Skeletal muscle satellite cell (primary cell): ENCODE data around the gene ANGEL1. TPM values are rescaled to one million over a fixed set of nuclear protein-coding genes. Genes with fewer than 3 reads are reported as not detected.

Source experiments
- H3K27me3 ChIP-seq: 2 replicates; pipeline ENCODE4 v1.7.0; 2013; ENCODE audit warnings: low read length; ENCODE audit not compliant: control insufficient read depth, insufficient read depth
- H3K36me3 ChIP-seq: 2 replicates; pipeline ENCODE4 v1.7.0; 2013; ENCODE audit warnings: mild to moderate bottlenecking, control low read depth, low read length; ENCODE audit not compliant: insufficient read depth
- H3K4me1 ChIP-seq: 2 replicates; pipeline ENCODE4 v1.7.0; 2013; ENCODE audit warnings: low read length; ENCODE audit not compliant: control insufficient read depth, insufficient read depth
- H3K4me2 ChIP-seq: 2 replicates; pipeline ENCODE4 v1.7.0; 2013; ENCODE audit warnings: mild to moderate bottlenecking, low read length
- H3K4me3 ChIP-seq: 2 replicates; pipeline ENCODE4 v1.7.0; 2013; ENCODE audit warnings: low read length
- H3K9ac ChIP-seq: 2 replicates; pipeline ENCODE4 v1.7.0; 2013; ENCODE audit warnings: mild to moderate bottlenecking, low read depth, low read length, moderate library complexity
- H3K9me3 ChIP-seq: replicated peaks from 2 replicates; pipeline ENCODE4 v1.7.0; 2013; ENCODE audit warnings: mild to moderate bottlenecking, control low read depth, low read length
- total RNA-seq: library from RNA; depleted of rRNA; stranded (reverse); fragments of >200 nt; gene quantifications from 2 replicates; pipeline ENCODE4 v1.2.3, GENCODE V29; 2012; rRNA removed

ANGEL1 gene, protein sequence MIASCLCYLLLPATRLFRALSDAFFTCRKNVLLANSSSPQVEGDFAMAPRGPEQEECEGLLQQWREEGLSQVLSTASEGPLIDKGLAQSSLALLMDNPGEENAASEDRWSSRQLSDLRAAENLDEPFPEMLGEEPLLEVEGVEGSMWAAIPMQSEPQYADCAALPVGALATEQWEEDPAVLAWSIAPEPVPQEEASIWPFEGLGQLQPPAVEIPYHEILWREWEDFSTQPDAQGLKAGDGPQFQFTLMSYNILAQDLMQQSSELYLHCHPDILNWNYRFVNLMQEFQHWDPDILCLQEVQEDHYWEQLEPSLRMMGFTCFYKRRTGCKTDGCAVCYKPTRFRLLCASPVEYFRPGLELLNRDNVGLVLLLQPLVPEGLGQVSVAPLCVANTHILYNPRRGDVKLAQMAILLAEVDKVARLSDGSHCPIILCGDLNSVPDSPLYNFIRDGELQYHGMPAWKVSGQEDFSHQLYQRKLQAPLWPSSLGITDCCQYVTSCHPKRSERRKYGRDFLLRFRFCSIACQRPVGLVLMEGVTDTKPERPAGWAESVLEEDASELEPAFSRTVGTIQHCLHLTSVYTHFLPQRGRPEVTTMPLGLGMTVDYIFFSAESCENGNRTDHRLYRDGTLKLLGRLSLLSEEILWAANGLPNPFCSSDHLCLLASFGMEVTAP
- total RNA-seq = 7.0 and 10.1 TPM in 2 replicates

DNA sequence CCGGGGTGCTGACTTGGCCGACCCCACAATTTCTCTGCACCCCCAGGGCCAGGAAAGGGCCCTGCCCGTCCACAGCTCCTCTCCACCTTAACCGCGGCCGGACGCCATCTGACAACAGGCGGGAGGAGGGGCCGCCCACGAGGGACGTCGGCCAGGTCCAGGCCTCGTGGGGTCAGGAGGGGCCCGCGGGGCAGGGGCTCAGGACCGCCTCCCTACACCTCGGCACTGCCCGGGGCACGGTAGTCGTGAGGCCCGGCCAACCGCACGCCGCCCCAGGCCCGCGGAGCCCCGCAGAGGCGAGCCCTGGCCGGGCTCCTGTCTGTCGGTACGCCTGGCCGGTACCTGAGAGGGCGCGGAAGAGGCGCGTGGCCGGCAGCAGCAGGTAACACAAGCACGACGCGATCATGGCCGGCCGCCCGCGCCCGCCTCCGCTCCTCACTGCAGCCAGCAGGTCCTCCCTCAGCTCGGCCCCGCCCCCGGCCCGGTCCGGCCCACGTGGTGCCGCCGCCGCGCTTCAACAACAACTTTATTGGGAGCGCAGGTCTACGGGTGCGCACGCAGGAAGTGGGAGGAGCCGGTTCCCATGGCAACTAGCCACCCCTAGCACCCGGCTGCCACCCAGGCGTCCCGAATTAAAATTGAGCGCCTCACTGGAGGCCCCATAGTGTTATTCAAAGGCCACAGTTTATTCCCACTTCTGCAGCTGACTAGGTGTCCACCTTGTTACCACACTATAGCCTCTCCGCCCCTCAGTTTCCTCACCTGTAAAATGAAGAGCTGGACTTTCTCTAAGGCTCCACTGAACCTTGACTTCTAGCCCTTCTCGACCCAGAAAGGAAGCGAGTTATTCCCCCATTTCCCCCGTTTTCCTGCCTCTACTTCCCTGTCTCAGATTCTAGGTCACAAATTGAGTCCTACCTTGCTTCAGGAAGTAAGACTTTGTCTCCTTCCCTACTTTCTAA is at the start of gene ANGEL1:
Gene ANGEL1 (minus strand): TSS at position 461 of the 962 bp plus-strand sequence. CDS start 55 bp downstream, at position 406.
- peak within 1 kb of the TSS; percentile 87 for H3K4me3 ChIP-seq
- peaks cover 4% of the 10 kb centered on the region for H3K36me3 ChIP-seq
- peaks cover 18% of the 10 kb centered on the region for H3K27me3 ChIP-seq
- H3K4me2 ChIP-seq = peak within 1 kb of the TSS; percentile 87
- peak within 1 kb of the TSS; percentile 84 for H3K9ac ChIP-seq
- H3K9me3 ChIP-seq = no peaks in the 10 kb centered on the region
- peaks cover 12% of the 10 kb centered on the region for H3K4me1 ChIP-seq

DNA sequence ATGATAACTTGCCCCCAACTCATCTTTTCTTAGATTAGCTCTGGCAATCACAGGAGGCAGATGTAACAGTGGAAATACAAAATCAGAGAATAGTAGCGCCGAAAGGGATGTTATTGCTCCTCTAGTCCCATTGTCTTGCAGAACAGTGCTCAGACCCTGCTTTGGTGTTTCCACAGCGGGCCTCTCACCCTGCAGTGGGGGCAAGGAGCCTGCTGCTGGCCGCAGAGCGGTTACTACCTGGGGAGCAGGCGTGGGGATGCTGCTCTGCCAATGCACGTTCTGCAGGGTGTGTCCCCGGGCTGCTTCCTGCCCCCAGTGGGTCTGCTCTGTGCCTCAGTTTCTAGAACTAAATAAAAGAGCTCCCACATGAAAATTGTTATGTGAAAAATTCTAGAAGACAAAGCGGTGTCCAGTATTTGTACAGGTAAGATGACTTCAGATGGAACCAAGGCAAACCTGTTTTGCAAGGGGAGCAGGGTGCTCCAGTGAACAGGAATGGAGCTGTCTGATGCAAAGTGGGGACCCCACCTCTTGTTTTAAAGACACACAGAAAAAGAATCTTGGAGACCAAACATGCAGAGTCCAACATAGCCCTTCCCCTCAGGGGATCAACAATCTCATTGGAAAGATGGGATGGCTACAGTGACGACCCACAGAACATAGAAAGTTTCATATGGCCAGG is 49.0 kb upstream of the ANGEL1 start:
- H3K27me3 ChIP-seq = peaks cover 79% of the 10 kb centered on the region
- no peak overlapping the region for H3K4me2 ChIP-seq
- no peaks in the 10 kb centered on the region for H3K9me3 ChIP-seq
- no peaks in the 10 kb centered on the region for H3K36me3 ChIP-seq
- H3K4me3 ChIP-seq = no peak overlapping the region
- H3K9ac ChIP-seq = no peak overlapping the region
- H3K4me1 ChIP-seq = no peaks in the 10 kb centered on the region

DNA sequence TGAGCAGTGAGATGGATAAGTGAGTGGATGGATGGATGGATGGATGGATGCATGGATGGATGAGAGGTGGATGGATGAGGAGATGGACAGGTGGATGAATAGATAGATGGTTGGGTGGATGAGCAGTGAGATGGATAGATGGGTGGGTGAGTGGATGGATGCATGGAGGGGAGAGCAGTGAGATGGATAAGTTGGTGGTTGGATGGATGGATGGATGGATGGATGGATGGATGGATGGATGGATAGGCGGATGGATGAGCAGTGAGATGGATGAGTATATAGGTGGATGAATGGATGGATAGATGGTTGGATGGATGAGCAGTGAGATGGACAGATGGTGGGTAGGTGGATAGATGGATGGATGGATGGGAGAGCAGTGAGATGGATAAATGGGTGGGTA is 44.1 kb upstream of the ANGEL1 start:
- Histone ChIP-seq H3K9ac (no peak overlapping the region), H3K4me3 (no peak overlapping the region), H3K4me1 (no peaks in the 10 kb centered on the region), H3K9me3 (no peaks in the 10 kb centered on the region), H3K27me3 (peaks cover 65% of the 10 kb centered on the region), H3K36me3 (no peaks in the 10 kb centered on the region), H3K4me2 (no peak overlapping the region)

DNA sequence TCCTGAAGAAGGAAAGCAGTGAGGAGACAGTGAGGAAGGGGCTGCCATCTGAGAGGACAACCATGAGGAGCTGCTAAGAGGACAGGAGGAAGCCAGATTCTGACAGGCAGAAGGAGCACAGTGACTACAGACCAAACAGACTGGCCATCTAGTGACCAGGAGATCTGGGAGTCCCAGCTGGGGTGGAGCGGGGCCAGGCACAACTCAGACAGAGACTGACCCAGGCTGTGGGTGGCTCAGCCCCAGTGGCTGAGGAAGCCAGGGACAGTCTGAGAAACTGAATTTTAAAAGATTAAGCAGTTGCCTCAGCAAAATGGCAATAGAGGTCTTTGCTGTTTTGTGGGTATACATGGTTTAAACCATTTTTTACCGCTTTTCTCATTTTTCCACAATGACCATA is 42.4 kb upstream of the ANGEL1 start:
- Histone ChIP-seq H3K9ac (no peak overlapping the region), H3K9me3 (no peaks in the 10 kb centered on the region), H3K36me3 (no peaks in the 10 kb centered on the region), H3K4me1 (no peaks in the 10 kb centered on the region), H3K4me3 (no peak overlapping the region), H3K4me2 (no peak overlapping the region), H3K27me3 (peaks cover 48% of the 10 kb centered on the region)

DNA sequence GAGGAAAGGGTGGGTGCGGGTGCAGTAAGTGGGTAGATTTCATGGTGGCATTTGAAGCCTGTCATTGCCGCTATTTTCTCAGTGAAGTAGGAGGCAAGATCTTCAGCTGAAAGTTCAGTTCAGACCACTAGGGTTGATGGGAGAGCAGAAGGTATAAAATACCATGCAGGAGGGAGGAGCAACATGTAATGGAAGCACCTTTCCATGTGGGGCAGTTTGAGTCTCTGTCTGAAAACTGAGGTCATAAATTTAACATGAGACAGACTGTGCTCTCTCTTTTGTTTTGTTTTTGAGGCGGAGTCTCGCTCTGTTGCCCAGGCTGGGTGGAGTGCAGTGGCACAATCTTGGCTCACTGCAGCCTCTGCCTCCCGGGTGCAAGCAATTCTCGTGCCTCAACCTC is 36.2 kb upstream of the ANGEL1 start:
- Histone ChIP-seq H3K27me3 (peaks cover 8% of the 10 kb centered on the region), H3K4me1 (no peaks in the 10 kb centered on the region), H3K9ac (no peak overlapping the region), H3K4me2 (no peak overlapping the region), H3K9me3 (no peaks in the 10 kb centered on the region), H3K36me3 (no peaks in the 10 kb centered on the region), H3K4me3 (no peak overlapping the region)

DNA sequence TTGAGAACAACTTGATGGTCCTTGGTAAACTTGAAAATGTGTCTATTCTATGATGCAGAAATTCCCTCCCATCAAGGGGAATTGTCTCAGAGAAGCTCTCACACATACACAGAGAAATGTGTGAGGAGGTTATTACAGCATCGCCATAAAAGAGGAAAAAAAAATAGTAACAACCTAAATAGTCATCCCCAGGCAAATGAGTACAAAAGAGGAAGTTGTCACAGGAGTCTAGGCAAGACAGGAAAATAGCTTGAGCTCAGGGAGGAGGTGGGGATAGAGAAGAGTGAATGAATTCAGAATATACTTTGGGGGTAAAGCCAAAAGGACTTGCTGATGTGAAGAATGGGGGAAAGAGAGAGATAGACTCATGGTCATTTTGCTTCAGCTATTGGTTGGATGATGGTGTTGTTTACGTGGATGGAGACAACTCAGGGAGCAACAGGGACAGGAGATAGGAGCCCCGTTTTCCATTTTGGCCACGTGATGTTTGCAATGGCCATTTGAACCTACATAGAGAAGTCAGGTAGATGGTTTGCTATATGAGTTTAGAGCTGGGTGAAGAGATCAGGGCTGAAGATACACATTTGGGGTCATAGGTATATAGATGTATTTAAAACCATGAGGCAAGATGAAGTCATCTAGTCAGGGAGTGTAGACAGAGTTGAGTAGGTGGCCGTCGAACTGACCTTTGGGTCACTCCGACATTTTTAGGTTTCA is 33.8 kb upstream of the ANGEL1 start:
- Histone ChIP-seq H3K36me3 (no peaks in the 10 kb centered on the region), H3K4me3 (no peak overlapping the region), H3K27me3 (peaks cover 8% of the 10 kb centered on the region), H3K9me3 (no peaks in the 10 kb centered on the region), H3K9ac (no peak overlapping the region), H3K4me1 (no peaks in the 10 kb centered on the region), H3K4me2 (no peak overlapping the region)

DNA sequence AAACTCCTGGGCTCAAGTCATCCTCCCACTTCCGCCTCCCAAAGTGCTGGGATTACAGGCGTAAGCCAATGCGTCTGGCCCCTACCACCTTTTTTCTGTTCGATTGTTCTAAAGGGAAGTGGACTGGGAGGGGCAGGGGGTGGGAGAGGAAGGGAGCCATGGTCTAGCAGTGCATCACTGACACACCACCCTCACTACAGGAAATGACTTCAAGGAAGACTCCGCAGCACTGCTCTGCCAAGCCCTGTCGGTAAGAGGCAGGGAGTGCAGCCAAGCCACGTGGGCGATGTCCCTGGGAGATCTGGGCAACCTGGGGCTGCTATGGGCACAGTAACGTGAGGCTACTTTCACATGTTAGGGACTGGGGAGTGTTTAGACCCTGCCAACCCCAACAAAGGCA is 31.5 kb upstream of the ANGEL1 start:
- Histone ChIP-seq H3K27me3 (peaks cover 11% of the 10 kb centered on the region), H3K36me3 (no peaks in the 10 kb centered on the region), H3K4me1 (no peaks in the 10 kb centered on the region), H3K4me3 (no peak overlapping the region), H3K9me3 (no peaks in the 10 kb centered on the region), H3K9ac (no peak overlapping the region), H3K4me2 (no peak overlapping the region)

DNA sequence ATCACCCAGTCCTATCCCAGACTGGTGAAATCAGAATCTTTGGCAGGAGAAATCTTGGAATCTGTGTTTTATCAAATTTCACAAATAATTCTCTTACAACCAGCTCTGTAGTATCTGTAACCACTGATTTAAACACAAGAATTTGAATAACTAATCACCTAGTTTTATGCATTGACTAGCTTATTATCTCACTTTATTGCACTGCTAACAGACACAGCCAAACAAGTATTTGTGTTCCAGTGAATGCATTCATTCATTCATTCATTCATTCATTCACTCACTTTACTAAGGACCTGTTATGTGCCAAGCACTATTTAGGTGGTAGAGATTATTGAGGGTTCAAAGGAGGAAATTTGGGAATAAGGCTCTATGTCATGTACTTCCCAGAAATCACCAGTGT is 29.7 kb upstream of the ANGEL1 start:
- no peaks in the 10 kb centered on the region for H3K9me3 ChIP-seq
- H3K4me3 ChIP-seq = no peak overlapping the region
- no peak overlapping the region for H3K4me2 ChIP-seq
- H3K4me1 ChIP-seq = no peaks in the 10 kb centered on the region
- H3K9ac ChIP-seq = no peak overlapping the region
- no peaks in the 10 kb centered on the region for H3K36me3 ChIP-seq
- peaks cover 25% of the 10 kb centered on the region for H3K27me3 ChIP-seq

DNA sequence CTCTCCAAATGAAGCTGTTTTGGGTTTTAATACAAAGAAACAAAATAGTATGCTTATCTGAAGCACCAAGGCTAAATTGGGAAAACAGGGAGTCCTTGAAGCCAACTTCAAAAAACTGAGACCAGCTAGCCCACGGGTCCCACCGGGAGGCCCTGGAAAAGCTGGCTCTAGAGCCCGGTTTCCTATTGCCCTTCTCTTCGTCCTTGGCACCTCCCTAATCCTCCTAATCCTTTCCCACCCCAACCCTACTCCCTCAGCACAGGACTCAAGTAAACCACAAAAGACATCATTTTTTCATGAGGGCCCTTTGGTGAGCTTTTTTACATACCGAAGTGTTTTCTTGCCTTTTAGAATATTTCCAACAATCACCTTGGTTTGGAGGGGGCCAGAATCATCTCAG is 24.8 kb upstream of the ANGEL1 start:
- Histone ChIP-seq H3K4me1 (no peaks in the 10 kb centered on the region), H3K4me3 (no peak overlapping the region), H3K36me3 (no peaks in the 10 kb centered on the region), H3K27me3 (peaks cover 30% of the 10 kb centered on the region), H3K9ac (no peak overlapping the region), H3K9me3 (no peaks in the 10 kb centered on the region), H3K4me2 (no peak overlapping the region)

DNA sequence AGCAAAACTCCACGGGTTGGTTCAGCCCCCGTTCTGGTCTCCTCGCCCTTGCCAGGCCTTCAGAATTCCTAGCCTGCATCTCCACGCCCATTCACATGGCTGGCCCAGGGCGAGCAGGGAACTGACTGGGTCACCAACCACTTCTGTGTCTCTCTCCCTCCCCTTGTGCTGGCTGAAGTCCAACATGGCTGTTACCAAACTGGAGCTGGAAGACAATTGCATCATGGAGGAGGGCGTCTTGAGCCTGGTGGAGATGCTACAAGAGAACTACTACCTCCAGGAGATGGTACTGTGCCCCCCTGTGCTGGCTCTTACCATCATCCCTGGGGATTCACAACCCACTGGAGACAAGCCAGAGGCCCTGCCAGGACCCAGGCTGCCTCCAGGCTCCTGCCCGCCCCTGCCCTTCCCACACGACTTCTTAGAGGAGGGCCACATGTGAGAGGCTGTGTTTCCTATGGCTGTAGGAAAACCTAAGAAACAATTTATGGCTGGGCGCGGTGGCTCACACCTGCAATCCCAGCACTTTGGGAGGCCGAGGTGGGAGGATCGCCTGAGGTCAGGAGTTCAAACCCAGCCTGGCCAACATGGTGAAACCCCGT is 23.4 kb upstream of the ANGEL1 start:
- Histone ChIP-seq H3K36me3 (no peaks in the 10 kb centered on the region), H3K4me1 (no peaks in the 10 kb centered on the region), H3K27me3 (peaks cover 30% of the 10 kb centered on the region), H3K9me3 (no peaks in the 10 kb centered on the region), H3K9ac (no peak overlapping the region), H3K4me3 (no peak overlapping the region), H3K4me2 (no peak overlapping the region)
